ENCODE data around the gene PNPLA4. TPM values are rescaled to one million over a fixed set of nuclear protein-coding genes. Genes with fewer than 3 reads are reported as not detected.

The PNPLA4 gene
- total and polyA plus RNA-seq, 2 donors (not counting 3 experiments of a cell fraction or from before 2014, with no cell fraction given): 8.8 to 13.1 TPM

DNA sequence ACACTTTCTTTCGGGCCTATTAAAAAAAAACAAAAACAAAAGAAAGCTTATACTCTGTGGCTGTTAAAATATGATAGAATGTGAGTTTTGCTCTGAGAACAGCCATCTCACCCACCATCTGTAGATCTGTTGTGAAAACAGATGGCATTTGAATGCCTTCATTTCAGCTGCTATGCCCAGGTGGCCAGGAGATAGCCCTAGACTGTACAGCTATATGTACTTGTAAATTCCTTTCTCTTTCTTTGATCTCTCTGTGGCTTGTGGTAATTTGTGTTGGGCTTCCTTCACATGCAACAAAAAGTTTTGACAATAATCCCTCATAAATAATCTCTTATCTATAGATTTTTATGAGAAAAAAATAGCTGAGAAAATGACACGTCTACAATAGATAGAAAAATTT lies 38.1 kb downstream of the PNPLA4 start:
- Histone ChIP-seq H3K79me2 (ENCODE audit: control insufficient read depth, insufficient read depth, low read length) (no peaks in the 10 kb centered on the region), H3K4me3 (replicated peaks in 1 of 3; ENCODE audit: insufficient read depth in 1 of 3, low read depth in 1 of 3, low read length in 3 of 3) (no peak overlapping the region), H3K9me1 (replicated peaks; ENCODE audit: control insufficient read depth, extremely low read depth, insufficient read depth, low read length) (no peaks in the 10 kb centered on the region), H3K27ac (ENCODE audit: insufficient read depth, low read depth, low read length) (no peak overlapping the region), H3K9ac (replicated peaks; ENCODE audit: extremely low read depth, insufficient read depth, low read length) (no peak overlapping the region), H3K36me3 (ENCODE audit: control insufficient read depth in 2 of 2, extremely low read depth in 1 of 2, insufficient read depth in 2 of 2, low read length in 2 of 2) (no peaks in the 10 kb centered on the region), H2AFZ (ENCODE audit: low read depth, low read length) (no peak overlapping the region), H3K4me2 (ENCODE audit: insufficient read depth, low read length) (no peak overlapping the region), H3K9me3 (replicated peaks; ENCODE audit: control insufficient read depth, insufficient read depth, low read length) (no peaks in the 10 kb centered on the region), H4K20me1 (replicated peaks; ENCODE audit: control insufficient read depth, extremely low read depth, insufficient read depth, low read length) (no peaks in the 10 kb centered on the region), H3K4me1 (ENCODE audit: control insufficient read depth, extremely low read depth, insufficient read depth, low read length) (no peaks in the 10 kb centered on the region), H3K27me3 (ENCODE audit: control insufficient read depth in 2 of 2, insufficient read depth in 2 of 2, low read length in 2 of 2) (no peaks in the 10 kb centered on the region)
- TF ChIP-seq EZH2 (IDR thresholded peaks at IDR 0.05; ENCODE audit: borderline replicate concordance, low read depth, low read length, severe bottlenecking) (no peak), GATA2 (IDR thresholded peaks at IDR 0.05; ENCODE audit: insufficient read depth, insufficient read length, low read depth, low read length) (no peak), JUN (IDR thresholded peaks at IDR 0.05; ENCODE audit: borderline replicate concordance, insufficient read depth, insufficient read length, low read depth) (no peak), MYC (IDR thresholded peaks at IDR 0.05; ENCODE audit: low read depth, low read length) (no peak), FOS (IDR thresholded peaks at IDR 0.05; ENCODE audit: borderline replicate concordance, insufficient read depth, low read length) (no peak), POLR2A (IDR thresholded peaks at IDR 0.05; ENCODE audit: low read depth, low read length) (no peak), POLR2AphosphoS5 (IDR thresholded peaks at IDR 0.05; ENCODE audit: insufficient read depth, low read depth, low read length) (no peak)
- TF ChIP-seq, protein P1, sequence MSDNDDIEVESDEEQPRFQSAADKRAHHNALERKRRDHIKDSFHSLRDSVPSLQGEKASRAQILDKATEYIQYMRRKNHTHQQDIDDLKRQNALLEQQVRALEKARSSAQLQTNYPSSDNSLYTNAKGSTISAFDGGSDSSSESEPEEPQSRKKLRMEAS (IDR thresholded peaks at IDR 0.05; ENCODE audit: insufficient read depth, insufficient read length): no peak
- TF ChIP-seq, protein P2, sequence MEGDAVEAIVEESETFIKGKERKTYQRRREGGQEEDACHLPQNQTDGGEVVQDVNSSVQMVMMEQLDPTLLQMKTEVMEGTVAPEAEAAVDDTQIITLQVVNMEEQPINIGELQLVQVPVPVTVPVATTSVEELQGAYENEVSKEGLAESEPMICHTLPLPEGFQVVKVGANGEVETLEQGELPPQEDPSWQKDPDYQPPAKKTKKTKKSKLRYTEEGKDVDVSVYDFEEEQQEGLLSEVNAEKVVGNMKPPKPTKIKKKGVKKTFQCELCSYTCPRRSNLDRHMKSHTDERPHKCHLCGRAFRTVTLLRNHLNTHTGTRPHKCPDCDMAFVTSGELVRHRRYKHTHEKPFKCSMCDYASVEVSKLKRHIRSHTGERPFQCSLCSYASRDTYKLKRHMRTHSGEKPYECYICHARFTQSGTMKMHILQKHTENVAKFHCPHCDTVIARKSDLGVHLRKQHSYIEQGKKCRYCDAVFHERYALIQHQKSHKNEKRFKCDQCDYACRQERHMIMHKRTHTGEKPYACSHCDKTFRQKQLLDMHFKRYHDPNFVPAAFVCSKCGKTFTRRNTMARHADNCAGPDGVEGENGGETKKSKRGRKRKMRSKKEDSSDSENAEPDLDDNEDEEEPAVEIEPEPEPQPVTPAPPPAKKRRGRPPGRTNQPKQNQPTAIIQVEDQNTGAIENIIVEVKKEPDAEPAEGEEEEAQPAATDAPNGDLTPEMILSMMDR (IDR thresholded peaks at IDR 0.05; ENCODE audit: extremely low read depth in 1 of 2, insufficient read depth in 1 of 2, low read depth in 1 of 2, low read length in 2 of 2): no peak
- intact Hi-C loops (cut with micrococcal nuclease): no loop called here
- CTCF ChIA-PET: interaction anchor here (0.6 kb wide), 1 partner anchor 657 kb away, joined by 3 read pairs; no protein-coding TSS in a partner anchor
- dilution Hi-C loops (cut with MboI; ENCODE audit: extremely low pct_ligation_motif_present, low sequenced_read_pairs): no loop called here
- DNase-seq (ENCODE audit: low read depth, low spot score) (no peak), FAIRE-seq (no peak)
- POLR2A ChIA-PET: no interaction called here
- no TSS peak for BruUV-seq (replicated peaks)

All from endothelial cell of umbilical vein (primary cell).